HG03575 (cell line): ENCODE results near the gene TRIM22.

ENCODE experiments used
- ATAC-seq: cut with Tn5 transposase; IDR thresholded peaks from one replicate; pipeline ENCODE4 v1.9.1; 2021; ENCODE audit not compliant: unreplicated experiment, insufficient number of reproducible peaks, low FRiP score; ENCODE audit errors: extremely low read depth

Gene TRIM22

DNA sequence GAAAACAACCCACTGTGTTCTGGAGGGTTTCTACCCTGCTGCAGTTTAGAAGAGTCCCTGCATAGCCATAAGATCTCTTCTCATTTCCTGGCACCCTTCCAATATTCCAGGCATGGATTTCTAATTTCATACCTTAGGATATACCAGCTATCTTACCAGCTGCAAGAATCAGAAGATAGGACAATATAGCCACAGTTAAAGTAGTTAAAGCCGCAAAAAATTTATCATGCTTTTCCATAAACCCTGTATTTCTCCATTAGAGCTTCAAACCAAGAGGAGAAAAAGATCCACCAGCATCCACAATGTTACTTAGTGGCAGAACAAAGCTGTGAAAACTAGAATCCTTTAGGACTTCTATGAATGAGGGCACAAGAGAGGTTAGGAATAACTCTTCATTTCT lies 38.1 kb downstream of the TRIM22 start:
- ATAC-seq: no peak

DNA sequence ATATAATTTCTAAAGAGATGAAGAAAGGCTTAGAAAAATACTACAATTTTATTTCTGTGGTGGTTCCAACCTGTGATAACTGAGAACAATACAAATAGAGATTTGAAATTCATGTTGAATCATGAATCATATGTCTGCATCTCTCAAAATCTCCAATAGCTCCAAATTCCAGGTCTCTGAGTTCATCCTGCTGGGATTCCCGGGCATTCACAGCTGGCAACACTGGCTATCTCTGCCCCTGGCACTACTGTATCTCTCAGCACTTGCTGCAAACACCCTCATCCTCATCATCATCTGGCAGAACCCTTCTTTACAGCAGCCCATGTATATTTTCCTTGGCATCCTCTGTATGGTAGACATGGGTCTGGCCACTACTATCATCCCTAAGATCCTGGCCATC lies 46.8 kb downstream of the TRIM22 start, which contains the start of gene OR56B1:
Gene OR56B1 (plus strand): TSS at position 53 of the 400 bp plus-strand sequence. CDS start 69 bp downstream, at position 122.
- ATAC-seq: no peak

DNA sequence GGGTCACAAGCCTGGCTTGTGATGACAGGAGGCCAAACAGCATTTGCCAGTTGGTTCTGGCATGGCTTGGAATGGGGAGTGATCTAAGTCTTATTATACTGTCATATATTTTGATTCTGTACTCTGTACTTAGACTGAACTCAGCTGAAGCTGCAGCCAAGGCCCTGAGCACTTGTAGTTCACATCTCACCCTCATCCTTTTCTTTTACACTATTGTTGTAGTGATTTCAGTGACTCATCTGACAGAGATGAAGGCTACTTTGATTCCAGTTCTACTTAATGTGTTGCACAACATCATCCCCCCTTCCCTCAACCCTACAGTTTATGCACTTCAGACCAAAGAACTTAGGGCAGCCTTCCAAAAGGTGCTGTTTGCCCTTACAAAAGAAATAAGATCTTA lies 47.5 kb downstream of the TRIM22 start:
- ATAC-seq: no peak

DNA sequence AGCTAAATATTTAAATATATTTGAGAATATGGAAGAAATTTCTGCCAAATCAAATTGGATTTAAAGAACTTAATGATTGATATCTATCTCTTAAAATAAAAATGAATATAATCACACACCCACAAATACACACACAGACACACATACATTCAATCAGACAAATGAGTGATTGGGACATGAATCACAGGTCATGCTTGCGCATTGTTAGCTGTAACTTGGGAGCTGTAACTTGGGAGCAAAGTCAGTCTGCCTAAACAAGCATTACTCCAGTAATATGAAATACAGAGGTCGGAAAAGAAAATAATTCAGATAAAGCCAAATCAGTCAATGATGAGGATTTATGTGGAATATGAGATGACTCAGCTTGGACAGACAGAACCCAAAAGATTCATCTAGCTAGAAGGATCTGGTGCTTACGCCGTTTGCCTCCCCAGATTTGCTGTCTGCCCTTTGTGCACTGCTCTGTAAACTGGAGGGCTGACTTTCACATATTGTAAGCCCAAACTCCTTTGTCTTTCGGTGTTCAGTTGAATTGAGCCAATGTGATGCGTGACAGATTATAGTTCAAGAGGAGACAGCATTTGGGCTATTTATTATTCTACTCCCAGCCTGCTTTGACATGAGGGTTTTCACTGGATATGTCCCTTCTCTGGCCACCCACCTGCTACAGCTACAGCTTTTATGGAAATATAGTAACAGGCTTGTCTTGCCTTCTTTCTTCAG lies 48.2 kb downstream of the TRIM22 start:
- ATAC-seq: no peak

DNA sequence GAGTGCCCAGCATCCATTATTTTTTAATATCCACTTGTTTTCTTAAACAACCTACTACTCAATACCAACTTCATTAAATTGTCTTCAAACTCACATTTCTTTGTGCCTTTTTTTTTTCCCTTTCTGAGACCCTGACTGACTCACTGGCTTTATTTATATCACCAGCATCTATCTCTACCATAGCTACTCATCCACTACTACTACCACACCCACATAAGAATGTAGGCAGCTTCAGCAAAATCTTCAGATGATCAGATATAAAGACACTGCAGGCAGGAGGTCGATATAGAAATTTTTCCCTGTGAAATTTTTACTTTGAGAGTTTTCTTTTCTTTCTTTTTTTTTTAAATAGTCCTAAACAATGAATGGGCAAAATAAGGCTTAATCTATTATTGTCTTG lies 48.8 kb downstream of the TRIM22 start:
- no peak for ATAC-seq

DNA sequence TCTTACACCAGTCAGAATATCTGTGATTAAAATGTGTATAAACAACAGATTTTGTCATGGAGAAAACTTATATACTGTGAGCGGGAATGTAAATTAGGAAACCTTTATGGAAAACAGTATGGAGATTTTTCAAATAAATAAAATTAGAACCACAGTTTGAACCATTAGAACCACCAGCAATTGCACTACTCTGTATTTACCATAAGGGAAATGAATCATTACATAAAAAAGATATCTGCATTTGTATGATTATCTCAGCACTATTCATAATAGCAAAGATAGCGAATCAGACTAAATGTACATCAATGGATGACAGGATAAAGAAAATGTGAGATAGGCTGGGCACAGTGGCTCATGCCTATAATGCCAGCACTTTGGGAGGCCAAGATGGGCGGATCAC lies 57.0 kb downstream of the TRIM22 start:
- no peak for ATAC-seq

DNA sequence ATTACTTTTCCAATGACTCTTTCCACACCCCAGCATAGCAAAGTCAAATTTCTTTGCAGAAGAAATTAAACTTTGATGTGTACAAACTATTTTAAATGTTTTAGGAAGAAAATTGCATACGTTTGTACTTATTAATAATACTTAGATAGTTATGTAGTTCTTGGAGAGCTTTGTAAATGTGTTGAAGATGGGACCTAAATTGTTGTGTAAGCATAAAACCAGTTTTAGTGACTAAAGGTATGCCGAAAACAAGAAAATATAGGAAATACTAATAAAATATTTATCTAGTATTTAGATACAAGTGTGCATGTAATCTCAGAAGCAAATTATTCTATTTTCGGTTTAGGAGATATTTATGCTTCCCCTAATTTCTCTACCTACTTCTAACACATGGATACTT lies 60.2 kb downstream of the TRIM22 start:
- ATAC-seq: no peak

DNA sequence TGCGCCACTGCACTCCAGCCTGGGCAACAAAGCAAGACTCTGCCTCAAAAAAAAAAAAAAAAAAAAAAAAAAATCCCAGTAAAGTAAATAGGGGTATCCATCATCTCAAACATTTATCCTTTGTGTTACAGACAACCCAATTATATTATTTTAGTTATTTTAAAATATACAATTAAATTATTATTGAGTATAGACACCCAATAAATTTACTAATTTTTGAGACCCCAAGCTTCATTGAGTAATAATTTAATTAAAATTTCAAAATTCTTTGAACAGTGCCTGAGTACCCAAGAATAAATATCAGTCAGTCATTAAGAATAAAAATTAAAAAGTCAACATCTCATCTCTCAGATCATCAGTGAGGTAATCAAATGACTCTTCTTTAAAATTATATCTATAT lies 64.4 kb downstream of the TRIM22 start, which contains the start of gene OR52N4:
Gene OR52N4 (plus strand): TSS at position 301 of the 400 bp plus-strand sequence. CDS start 498 bp downstream, outside the sequence.
- ATAC-seq: no peak
